ENCODE measurements around the gene BCAR3.

BCAR3 gene

DNA sequence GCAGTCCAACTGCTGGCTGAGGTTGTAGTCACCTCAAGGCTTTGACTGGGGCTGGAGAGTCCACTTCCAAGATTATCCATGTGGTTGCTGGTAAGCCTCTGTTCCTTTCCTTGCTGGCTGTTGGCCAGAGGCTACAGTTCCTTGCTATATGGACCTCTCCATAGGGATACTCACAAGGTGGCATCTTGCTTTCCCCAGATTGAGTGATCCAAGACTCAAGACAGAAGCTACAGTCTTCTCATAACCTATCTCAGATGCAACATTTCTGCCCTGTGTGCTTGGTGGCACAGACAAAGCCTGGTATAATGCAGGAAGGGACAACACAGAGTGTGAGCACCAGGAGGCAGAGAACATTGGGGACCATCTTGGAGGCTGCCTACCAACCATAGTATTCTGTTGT is 121.9 kb downstream of the BCAR3 start:
- H3K4me3 ChIP-seq (ENCODE audit: low read length in 2 of 2) = no peak overlapping the region

DNA sequence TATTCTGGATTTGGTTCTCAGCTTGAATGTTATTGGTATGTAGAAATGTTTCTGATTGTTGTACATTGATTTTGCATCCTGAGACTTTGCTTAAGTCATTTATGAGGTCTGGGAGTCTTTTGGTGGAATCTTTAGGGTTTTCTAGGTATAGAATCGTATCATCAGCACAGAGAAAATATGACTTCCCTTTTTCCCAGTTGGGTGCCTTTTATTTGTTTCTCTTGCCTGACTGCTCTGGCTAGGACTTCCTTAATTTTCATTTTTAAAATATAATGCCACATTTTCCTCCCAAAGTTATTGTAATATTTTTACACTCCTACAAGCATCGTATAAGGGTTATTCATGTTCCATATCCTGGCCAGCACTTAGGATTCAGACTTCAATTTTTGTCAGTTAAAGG is 122.6 kb downstream of the BCAR3 start:
- no peak overlapping the region for H3K27ac ChIP-seq (replicated peaks; ENCODE audit: low read length)
- H3K9me3 ChIP-seq (replicated peaks in 1 of 2; ENCODE audit: control insufficient read depth in 2 of 2, insufficient read depth in 1 of 2, low read depth in 1 of 2, low read length in 2 of 2) = peaks cover 0 to 24% of the 10 kb centered on the region in 2 donors
- H2BK12ac ChIP-seq (ENCODE audit: low read length) = no peak overlapping the region
- H3K4me3 ChIP-seq (ENCODE audit: low read length in 2 of 2) = no peak overlapping the region
- H3K14ac ChIP-seq (ENCODE audit: low read length) = no peak overlapping the region
- no peak overlapping the region for H3K18ac ChIP-seq (ENCODE audit: low read length)
- no peak overlapping the region for H4K91ac ChIP-seq (ENCODE audit: low read depth, low read length, poor library complexity)
- H3K4me1 ChIP-seq (ENCODE audit: control insufficient read depth in 2 of 2, insufficient read depth in 1 of 2, low read depth in 1 of 2, low read length in 2 of 2) = no peaks in the 10 kb centered on the region
- no CpG with 5 or more reads among the region's 2 CpGs for WGBS, 2 donors (ENCODE audit: extremely low coverage in 2 of 2, insufficient read length in 2 of 2, insufficient replicate concordance in 1 of 2)
- no peaks in the 10 kb centered on the region for H3K27me3 ChIP-seq (ENCODE audit: control insufficient read depth in 3 of 3, insufficient read depth in 3 of 3, low read depth in 1 of 3, low read length in 3 of 3)
- no peak overlapping the region for H2BK15ac ChIP-seq (ENCODE audit: low read length)
- H4K8ac ChIP-seq (ENCODE audit: low read depth, low read length) = no peak overlapping the region
- H3K36me3 ChIP-seq (replicated peaks in 1 of 2; ENCODE audit: control insufficient read depth in 2 of 2, insufficient read depth in 2 of 2, low read length in 2 of 2) = peaks cover 7 to 82% of the 10 kb centered on the region in 2 donors
- DNase-seq (ENCODE audit: low spot score) = no peak
- no peak overlapping the region for H2BK5ac ChIP-seq (ENCODE audit: low read length)
- H2BK120ac ChIP-seq (ENCODE audit: low read depth, low read length) = no peak overlapping the region
- no peak overlapping the region for H2AFZ ChIP-seq (ENCODE audit: low read length)
- no peak overlapping the region for H3K4ac ChIP-seq (ENCODE audit: low read length)
- H3K4me2 ChIP-seq (ENCODE audit: insufficient read depth, low read length, poor library complexity, severe bottlenecking) = no peak overlapping the region
- no peaks in the 10 kb centered on the region for H3K79me1 ChIP-seq (ENCODE audit: low read depth, low read length)
- H2AK5ac ChIP-seq (ENCODE audit: low read depth, low read length) = no peak overlapping the region
- H3K9ac ChIP-seq (ENCODE audit: low read depth, low read length, poor library complexity) = no peak overlapping the region
- H3K23ac ChIP-seq (ENCODE audit: low read depth, low read length, poor library complexity) = no peak overlapping the region

More for the DNA sequence above, 121.9 kb downstream of the BCAR3 start:
- Histone ChIP-seq H2AK5ac (ENCODE audit: low read depth, low read length) (no peak overlapping the region), H2BK5ac (ENCODE audit: low read length) (no peak overlapping the region), H3K18ac (ENCODE audit: low read length) (no peak overlapping the region), H3K4ac (ENCODE audit: low read length) (no peak overlapping the region), H3K23ac (ENCODE audit: low read depth, low read length, poor library complexity) (no peak overlapping the region), H2BK15ac (ENCODE audit: low read length) (no peak overlapping the region), H3K27me3 (ENCODE audit: control insufficient read depth in 3 of 3, insufficient read depth in 3 of 3, low read depth in 1 of 3, low read length in 3 of 3) (no peaks in the 10 kb centered on the region), H3K79me1 (ENCODE audit: low read depth, low read length) (no peaks in the 10 kb centered on the region), H2AFZ (ENCODE audit: low read length) (no peak overlapping the region), H3K9ac (ENCODE audit: low read depth, low read length, poor library complexity) (no peak overlapping the region), H2BK12ac (ENCODE audit: low read length) (no peak overlapping the region), H2BK120ac (ENCODE audit: low read depth, low read length) (no peak overlapping the region), H3K4me2 (ENCODE audit: insufficient read depth, low read length, poor library complexity, severe bottlenecking) (no peak overlapping the region), H3K9me3 (replicated peaks in 1 of 2; ENCODE audit: control insufficient read depth in 2 of 2, insufficient read depth in 1 of 2, low read depth in 1 of 2, low read length in 2 of 2) (peaks cover 0 to 24% of the 10 kb centered on the region in 2 donors), H3K27ac (replicated peaks; ENCODE audit: low read length) (no peak overlapping the region), H4K8ac (ENCODE audit: low read depth, low read length) (no peak overlapping the region), H4K91ac (ENCODE audit: low read depth, low read length, poor library complexity) (no peak overlapping the region), H3K36me3 (replicated peaks in 1 of 2; ENCODE audit: control insufficient read depth in 2 of 2, insufficient read depth in 2 of 2, low read length in 2 of 2) (peaks cover 7 to 81% of the 10 kb centered on the region in 2 donors), H3K14ac (ENCODE audit: low read length) (no peak overlapping the region), H3K4me1 (ENCODE audit: control insufficient read depth in 2 of 2, insufficient read depth in 1 of 2, low read depth in 1 of 2, low read length in 2 of 2) (no peaks in the 10 kb centered on the region)
- no peak for DNase-seq (ENCODE audit: low spot score)

DNA sequence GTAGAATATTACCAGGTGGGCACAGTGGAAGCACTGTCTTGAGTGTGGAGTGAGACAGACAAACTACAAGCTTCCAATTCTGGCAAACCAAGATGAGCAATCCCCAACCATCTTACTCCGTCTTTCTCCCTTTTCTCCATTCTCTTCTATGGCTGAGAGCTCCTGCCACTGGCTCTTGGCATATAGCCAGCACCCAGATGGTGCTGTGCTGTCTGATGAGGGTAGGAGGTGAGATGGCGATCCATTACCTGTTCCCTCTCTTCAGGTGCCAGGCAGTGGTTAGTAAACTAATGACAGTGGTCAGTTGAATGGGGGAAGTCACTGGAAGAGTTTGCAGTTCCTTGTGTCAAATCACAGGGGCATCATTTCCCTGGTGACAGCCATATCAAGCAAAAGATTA is 125.3 kb downstream of the BCAR3 start:
- Histone ChIP-seq H3K36me3 (replicated peaks in 1 of 2; ENCODE audit: control insufficient read depth in 2 of 2, insufficient read depth in 2 of 2, low read length in 2 of 2) (peaks cover 2 to 83% of the 10 kb centered on the region in 2 donors), H3K4me1 (ENCODE audit: control insufficient read depth in 2 of 2, insufficient read depth in 1 of 2, low read depth in 1 of 2, low read length in 2 of 2) (peaks cover 3 to 15% of the 10 kb centered on the region in 2 donors)
- WGBS, 2 donors (ENCODE audit: extremely low coverage in 2 of 2, insufficient read length in 2 of 2, insufficient replicate concordance in 1 of 2) = no CpG with 5 or more reads among the region's 2 CpGs

DNA sequence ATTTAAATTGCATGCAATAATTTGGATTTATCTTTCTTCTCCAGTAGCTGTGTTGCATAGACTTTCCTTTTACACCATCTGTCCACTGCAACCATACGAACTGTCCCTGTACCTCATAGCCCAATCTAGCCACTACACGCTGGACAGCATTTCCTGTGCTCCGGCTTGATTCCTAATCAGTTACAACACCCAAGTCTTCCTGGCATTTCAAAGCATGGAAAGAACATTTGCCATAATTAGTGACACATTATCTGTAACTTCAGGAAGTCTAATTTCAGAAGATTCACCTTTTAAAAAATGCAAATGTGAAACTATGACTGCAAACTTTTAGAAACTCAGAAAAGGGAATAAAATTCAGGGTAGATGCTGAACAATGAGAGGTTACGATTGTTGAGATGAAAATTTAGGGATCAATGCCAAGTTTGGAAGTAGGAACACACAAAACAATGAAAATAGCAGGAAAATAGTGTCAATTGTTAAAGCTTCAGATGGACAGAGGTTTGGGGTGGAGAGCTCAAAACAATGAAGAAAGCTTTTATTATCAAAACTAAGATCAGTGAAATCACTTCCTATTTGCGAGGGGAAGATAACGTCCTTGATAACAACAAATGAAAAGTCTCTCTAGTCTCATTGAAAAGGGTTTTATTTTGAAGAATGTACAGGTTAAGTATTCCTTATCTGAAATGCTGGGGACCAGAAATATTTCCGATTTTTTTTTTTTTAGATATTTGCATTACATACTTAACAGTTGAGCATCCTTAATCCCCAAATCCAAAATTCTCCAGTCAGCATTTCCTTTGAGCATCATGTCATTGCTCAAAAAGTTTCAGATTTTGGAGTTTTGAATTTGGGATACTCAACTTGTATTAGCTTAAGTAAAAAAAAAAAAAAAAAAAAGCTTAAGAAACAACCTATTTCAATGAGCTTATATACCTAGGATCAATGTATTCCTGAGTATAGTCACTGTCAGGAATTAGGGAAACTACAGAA is 126.5 kb downstream of the BCAR3 start:
- peaks cover 0 to 22% of the 10 kb centered on the region in 2 donors for H3K9me3 ChIP-seq (replicated peaks in 1 of 2; ENCODE audit: control insufficient read depth in 2 of 2, insufficient read depth in 1 of 2, low read depth in 1 of 2, low read length in 2 of 2)
- H3K4me3 ChIP-seq (ENCODE audit: low read length in 2 of 2) = no peak overlapping the region
- H2BK12ac ChIP-seq (ENCODE audit: low read length) = no peak overlapping the region
- H2AK5ac ChIP-seq (ENCODE audit: low read depth, low read length) = no peak overlapping the region
- no peak overlapping the region for H2AFZ ChIP-seq (ENCODE audit: low read length)
- H3K23ac ChIP-seq (ENCODE audit: low read depth, low read length, poor library complexity) = no peak overlapping the region
- no peak overlapping the region for H3K4ac ChIP-seq (ENCODE audit: low read length)
- H4K91ac ChIP-seq (ENCODE audit: low read depth, low read length, poor library complexity) = no peak overlapping the region
- H3K27me3 ChIP-seq (ENCODE audit: control insufficient read depth in 3 of 3, insufficient read depth in 3 of 3, low read depth in 1 of 3, low read length in 3 of 3) = no peaks in the 10 kb centered on the region
- H3K27ac ChIP-seq (replicated peaks; ENCODE audit: low read length) = no peak overlapping the region
- H3K9ac ChIP-seq (ENCODE audit: low read depth, low read length, poor library complexity) = no peak overlapping the region
- H3K4me2 ChIP-seq (ENCODE audit: insufficient read depth, low read length, poor library complexity, severe bottlenecking) = no peak overlapping the region
- H2BK15ac ChIP-seq (ENCODE audit: low read length) = no peak overlapping the region
- no peak for DNase-seq (ENCODE audit: low spot score)
- no peak overlapping the region for H2BK120ac ChIP-seq (ENCODE audit: low read depth, low read length)
- no peaks in the 10 kb centered on the region for H3K79me1 ChIP-seq (ENCODE audit: low read depth, low read length)
- H3K4me1 ChIP-seq (ENCODE audit: control insufficient read depth in 2 of 2, insufficient read depth in 1 of 2, low read depth in 1 of 2, low read length in 2 of 2) = peaks cover 3 to 15% of the 10 kb centered on the region in 2 donors
- H2BK5ac ChIP-seq (ENCODE audit: low read length) = no peak overlapping the region
- H4K8ac ChIP-seq (ENCODE audit: low read depth, low read length) = no peak overlapping the region
- H3K18ac ChIP-seq (ENCODE audit: low read length) = no peak overlapping the region
- H3K36me3 ChIP-seq (replicated peaks in 1 of 2; ENCODE audit: control insufficient read depth in 2 of 2, insufficient read depth in 2 of 2, low read length in 2 of 2) = peaks cover 1 to 83% of the 10 kb centered on the region in 2 donors
- WGBS, 2 donors (ENCODE audit: extremely low coverage in 2 of 2, insufficient read length in 2 of 2, insufficient replicate concordance in 1 of 2) = no CpG with 5 or more reads among the region's 7 CpGs
- H3K14ac ChIP-seq (ENCODE audit: low read length) = no peak overlapping the region

More for the DNA sequence above, 125.3 kb downstream of the BCAR3 start:
- Histone ChIP-seq H3K14ac (ENCODE audit: low read length) (no peak overlapping the region), H3K4me3 (ENCODE audit: low read length in 2 of 2) (no peak overlapping the region), H2BK15ac (ENCODE audit: low read length) (no peak overlapping the region), H3K9me3 (replicated peaks in 1 of 2; ENCODE audit: control insufficient read depth in 2 of 2, insufficient read depth in 1 of 2, low read depth in 1 of 2, low read length in 2 of 2) (peaks cover 0 to 22% of the 10 kb centered on the region in 2 donors), H2BK5ac (ENCODE audit: low read length) (no peak overlapping the region), H2AK5ac (ENCODE audit: low read depth, low read length) (no peak overlapping the region), H3K27me3 (ENCODE audit: control insufficient read depth in 3 of 3, insufficient read depth in 3 of 3, low read depth in 1 of 3, low read length in 3 of 3) (no peaks in the 10 kb centered on the region), H3K27ac (replicated peaks; ENCODE audit: low read length) (no peak overlapping the region), H3K23ac (ENCODE audit: low read depth, low read length, poor library complexity) (no peak overlapping the region), H2AFZ (ENCODE audit: low read length) (no peak overlapping the region), H4K8ac (ENCODE audit: low read depth, low read length) (no peak overlapping the region), H4K91ac (ENCODE audit: low read depth, low read length, poor library complexity) (no peak overlapping the region), H3K9ac (ENCODE audit: low read depth, low read length, poor library complexity) (no peak overlapping the region), H3K4ac (ENCODE audit: low read length) (no peak overlapping the region), H2BK12ac (ENCODE audit: low read length) (no peak overlapping the region), H3K4me2 (ENCODE audit: insufficient read depth, low read length, poor library complexity, severe bottlenecking) (no peak overlapping the region), H3K79me1 (ENCODE audit: low read depth, low read length) (no peaks in the 10 kb centered on the region), H2BK120ac (ENCODE audit: low read depth, low read length) (no peak overlapping the region), H3K18ac (ENCODE audit: low read length) (no peak overlapping the region)
- DNase-seq (ENCODE audit: low spot score) = no peak
